ENCODE data around the gene PSME4.

DNA sequence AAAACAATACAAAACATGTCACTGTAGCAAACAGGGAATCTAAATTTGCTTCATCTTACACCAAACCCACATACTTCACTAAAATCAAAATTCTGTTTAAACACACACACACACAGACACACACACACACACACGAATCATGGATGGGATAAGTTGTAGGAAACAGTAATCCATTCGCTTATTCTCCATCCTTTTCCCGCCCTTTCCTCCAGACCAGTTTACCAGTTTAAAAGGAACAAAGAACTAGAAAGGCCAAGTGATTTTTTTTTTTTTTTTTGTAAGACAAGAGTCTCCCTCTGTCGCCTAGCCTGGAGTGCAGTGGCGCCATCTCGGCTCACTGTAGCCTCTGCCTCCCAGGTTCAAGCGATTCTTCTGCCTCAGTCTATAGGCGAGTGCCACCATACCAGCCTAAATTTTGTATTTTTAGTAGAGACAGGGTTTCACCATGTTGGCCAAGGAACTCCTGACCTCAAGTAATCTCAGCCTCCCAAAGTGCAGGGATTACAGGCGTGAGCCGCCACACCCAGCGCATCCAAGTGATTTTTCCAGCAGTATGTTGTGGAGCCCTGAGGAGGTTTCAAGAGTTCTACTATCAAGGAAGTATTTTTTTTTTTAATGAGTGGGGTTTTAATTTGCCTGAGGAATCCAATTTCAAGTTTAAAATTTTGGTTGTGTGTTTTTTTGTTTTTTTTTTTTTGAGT is 5.7 kb downstream of the PSME4 start:
- TF ChIP-seq, protein P1, sequence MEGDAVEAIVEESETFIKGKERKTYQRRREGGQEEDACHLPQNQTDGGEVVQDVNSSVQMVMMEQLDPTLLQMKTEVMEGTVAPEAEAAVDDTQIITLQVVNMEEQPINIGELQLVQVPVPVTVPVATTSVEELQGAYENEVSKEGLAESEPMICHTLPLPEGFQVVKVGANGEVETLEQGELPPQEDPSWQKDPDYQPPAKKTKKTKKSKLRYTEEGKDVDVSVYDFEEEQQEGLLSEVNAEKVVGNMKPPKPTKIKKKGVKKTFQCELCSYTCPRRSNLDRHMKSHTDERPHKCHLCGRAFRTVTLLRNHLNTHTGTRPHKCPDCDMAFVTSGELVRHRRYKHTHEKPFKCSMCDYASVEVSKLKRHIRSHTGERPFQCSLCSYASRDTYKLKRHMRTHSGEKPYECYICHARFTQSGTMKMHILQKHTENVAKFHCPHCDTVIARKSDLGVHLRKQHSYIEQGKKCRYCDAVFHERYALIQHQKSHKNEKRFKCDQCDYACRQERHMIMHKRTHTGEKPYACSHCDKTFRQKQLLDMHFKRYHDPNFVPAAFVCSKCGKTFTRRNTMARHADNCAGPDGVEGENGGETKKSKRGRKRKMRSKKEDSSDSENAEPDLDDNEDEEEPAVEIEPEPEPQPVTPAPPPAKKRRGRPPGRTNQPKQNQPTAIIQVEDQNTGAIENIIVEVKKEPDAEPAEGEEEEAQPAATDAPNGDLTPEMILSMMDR (conservative IDR thresholded peaks at IDR 0.05; ENCODE audit: low read depth in 2 of 2), result no peak
- TF ChIP-seq CREB1 (CRISPR knock-in tag; IDR thresholded peaks at IDR 0.05; ENCODE audit: low read depth), result no peak
- no peak for TF ChIP-seq ZNF114 (CRISPR knock-in tag; IDR thresholded peaks at IDR 0.05)
- no peak for TF ChIP-seq EZH2 (IDR thresholded peaks at IDR 0.05; ENCODE audit: low read depth, unreplicated experiment)
- no peak for TF ChIP-seq NANOG (IDR thresholded peaks at IDR 0.05; ENCODE audit: borderline replicate concordance)
- no peak for TF ChIP-seq EZH2phosphoT487 (IDR thresholded peaks at IDR 0.05; ENCODE audit: unreplicated experiment)
- TF ChIP-seq, protein P2, sequence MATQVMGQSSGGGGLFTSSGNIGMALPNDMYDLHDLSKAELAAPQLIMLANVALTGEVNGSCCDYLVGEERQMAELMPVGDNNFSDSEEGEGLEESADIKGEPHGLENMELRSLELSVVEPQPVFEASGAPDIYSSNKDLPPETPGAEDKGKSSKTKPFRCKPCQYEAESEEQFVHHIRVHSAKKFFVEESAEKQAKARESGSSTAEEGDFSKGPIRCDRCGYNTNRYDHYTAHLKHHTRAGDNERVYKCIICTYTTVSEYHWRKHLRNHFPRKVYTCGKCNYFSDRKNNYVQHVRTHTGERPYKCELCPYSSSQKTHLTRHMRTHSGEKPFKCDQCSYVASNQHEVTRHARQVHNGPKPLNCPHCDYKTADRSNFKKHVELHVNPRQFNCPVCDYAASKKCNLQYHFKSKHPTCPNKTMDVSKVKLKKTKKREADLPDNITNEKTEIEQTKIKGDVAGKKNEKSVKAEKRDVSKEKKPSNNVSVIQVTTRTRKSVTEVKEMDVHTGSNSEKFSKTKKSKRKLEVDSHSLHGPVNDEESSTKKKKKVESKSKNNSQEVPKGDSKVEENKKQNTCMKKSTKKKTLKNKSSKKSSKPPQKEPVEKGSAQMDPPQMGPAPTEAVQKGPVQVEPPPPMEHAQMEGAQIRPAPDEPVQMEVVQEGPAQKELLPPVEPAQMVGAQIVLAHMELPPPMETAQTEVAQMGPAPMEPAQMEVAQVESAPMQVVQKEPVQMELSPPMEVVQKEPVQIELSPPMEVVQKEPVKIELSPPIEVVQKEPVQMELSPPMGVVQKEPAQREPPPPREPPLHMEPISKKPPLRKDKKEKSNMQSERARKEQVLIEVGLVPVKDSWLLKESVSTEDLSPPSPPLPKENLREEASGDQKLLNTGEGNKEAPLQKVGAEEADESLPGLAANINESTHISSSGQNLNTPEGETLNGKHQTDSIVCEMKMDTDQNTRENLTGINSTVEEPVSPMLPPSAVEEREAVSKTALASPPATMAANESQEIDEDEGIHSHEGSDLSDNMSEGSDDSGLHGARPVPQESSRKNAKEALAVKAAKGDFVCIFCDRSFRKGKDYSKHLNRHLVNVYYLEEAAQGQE (IDR thresholded peaks at IDR 0.05; ENCODE audit: unreplicated experiment), result no peak
- TF ChIP-seq, protein P3, sequence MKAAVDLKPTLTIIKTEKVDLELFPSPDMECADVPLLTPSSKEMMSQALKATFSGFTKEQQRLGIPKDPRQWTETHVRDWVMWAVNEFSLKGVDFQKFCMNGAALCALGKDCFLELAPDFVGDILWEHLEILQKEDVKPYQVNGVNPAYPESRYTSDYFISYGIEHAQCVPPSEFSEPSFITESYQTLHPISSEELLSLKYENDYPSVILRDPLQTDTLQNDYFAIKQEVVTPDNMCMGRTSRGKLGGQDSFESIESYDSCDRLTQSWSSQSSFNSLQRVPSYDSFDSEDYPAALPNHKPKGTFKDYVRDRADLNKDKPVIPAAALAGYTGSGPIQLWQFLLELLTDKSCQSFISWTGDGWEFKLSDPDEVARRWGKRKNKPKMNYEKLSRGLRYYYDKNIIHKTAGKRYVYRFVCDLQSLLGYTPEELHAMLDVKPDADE (IDR thresholded peaks at IDR 0.05), result no peak
- no peak for TF ChIP-seq ZNF331 (CRISPR knock-in tag; IDR thresholded peaks at IDR 0.05; ENCODE audit: low read depth)

Measured in GM23338 (cell line).